HG02870 (cell line): Measurements from ENCODE around the gene PFKFB3.
"Not testable (repeated sequence)": the region's sequence is repeated elsewhere in the genome, so short reads cannot be mapped to it uniquely, and the experiment has no call there.

Experiments used
- ATAC-seq: cut with Tn5 transposase; IDR thresholded peaks from one replicate; pipeline ENCODE4 v1.9.1; 2021; ENCODE audit warnings: mild to moderate bottlenecking, moderate library complexity; ENCODE audit not compliant: unreplicated experiment

PFKFB3 gene

GRCh38 chr10:6200734-6201515 lies 1.8 kb upstream of the PFKFB3 start:
- ATAC-seq, result no peak

- ATAC-seq, result peak; percentile 46
Observed at GRCh38 chr10:6201516-6201975, 1.2 kb upstream of the PFKFB3 start.

- ATAC-seq, result no peak
Observed at GRCh38 chr10:6202098-6202683, 541 bp upstream of the PFKFB3 start.

GRCh38 chr10:6203331-6204062 lies 765 bp downstream of the PFKFB3 start:
- ATAC-seq, result peak; percentile 32

- ATAC-seq, result no peak
Observed at GRCh38 chr10:6204063-6204340, 1.3 kb downstream of the PFKFB3 start.

GRCh38 chr10:6204341-6205191 lies 1.8 kb downstream of the PFKFB3 start:
- ATAC-seq, result no peak

- ATAC-seq, result not testable (repeated sequence)
Observed at GRCh38 chr10:6206486-6206885, 3.8 kb downstream of the PFKFB3 start.

- ATAC-seq, result no peak
Observed at GRCh38 chr10:6207658-6208057, 4.9 kb downstream of the PFKFB3 start.

- no peak for ATAC-seq
Observed at GRCh38 chr10:6208799-6209235, 6.1 kb downstream of the PFKFB3 start.

- no peak for ATAC-seq
Observed at GRCh38 chr10:6211341-6211670, 8.6 kb downstream of the PFKFB3 start.

GRCh38 chr10:6211671-6212635 lies 9.2 kb downstream of the PFKFB3 start:
- ATAC-seq, result no peak

GRCh38 chr10:6212806-6213205 lies 10.1 kb downstream of the PFKFB3 start:
- ATAC-seq, result no peak

GRCh38 chr10:6213257-6213905 lies 10.6 kb downstream of the PFKFB3 start:
- ATAC-seq, result no peak

GRCh38 chr10:6213908-6214307 lies 11.2 kb downstream of the PFKFB3 start:
- no peak for ATAC-seq

- ATAC-seq, result no peak
Observed at GRCh38 chr10:6214612-6215011, 11.9 kb downstream of the PFKFB3 start.

GRCh38 chr10:6215241-6215640 lies 12.5 kb downstream of the PFKFB3 start:
- ATAC-seq, result no peak

GRCh38 chr10:6215683-6216484 lies 13.2 kb downstream of the PFKFB3 start:
- ATAC-seq, result no peak

GRCh38 chr10:6216916-6217315 lies 14.2 kb downstream of the PFKFB3 start:
- ATAC-seq, result no peak

- ATAC-seq, result no peak
Observed at GRCh38 chr10:6217611-6218010, 14.9 kb downstream of the PFKFB3 start.
